Smooth muscle cell of the brain vasculature (primary cell): ENCODE results near the gene ZNF729.
"Not testable (repeated sequence)": the region's sequence is repeated elsewhere in the genome, so short reads cannot be mapped to it uniquely, and the experiment has no call there.

Experiments
- DNase-seq: peaks from one replicate; pipeline ENCODE4 v3.0.0-alpha.2; 2012; ENCODE audit warnings: low read depth, low spot score

Gene ZNF729

DNA sequence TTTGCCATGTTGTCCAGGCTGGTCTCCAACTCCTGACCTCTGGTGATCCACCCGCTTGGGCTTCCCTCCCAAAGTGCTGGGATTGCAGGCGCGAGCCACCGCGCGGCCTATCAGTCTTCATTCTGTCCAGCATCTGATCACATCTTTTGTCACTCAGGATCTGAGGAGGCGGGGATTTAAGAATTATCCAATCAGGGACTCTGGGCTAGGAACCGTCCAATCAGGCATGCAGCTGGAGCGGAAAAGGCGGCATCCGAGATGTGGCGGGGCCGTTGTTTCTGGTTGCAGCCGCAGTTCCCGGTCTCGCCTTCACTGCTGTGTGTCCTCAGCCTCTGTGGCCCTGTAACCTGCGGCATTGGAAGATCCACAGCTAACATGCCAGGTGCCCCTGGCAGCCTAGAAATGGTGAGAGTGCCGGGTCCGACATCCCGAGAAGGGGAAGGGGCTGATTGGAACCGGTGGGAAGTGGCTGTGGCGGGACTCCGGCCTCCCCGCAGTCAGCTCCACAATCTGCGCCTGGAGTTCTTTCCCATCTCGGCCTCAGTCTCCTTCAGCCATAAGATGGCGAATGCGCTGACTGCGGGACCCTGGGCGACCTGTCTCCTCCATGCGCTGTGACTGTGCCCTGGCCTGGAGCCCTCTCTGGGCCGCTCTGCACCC lies at the start of gene ZNF729:
ZNF729 (plus strand) TSS at position 291 of the 660 bp plus-strand sequence; CDS start at position 376, 85 bp downstream.
- DNase-seq: no peak

GRCh38 chr19:22256856-22257255 lies 29.4 kb upstream of the ZNF729 start:
- no peak for DNase-seq

DNA sequence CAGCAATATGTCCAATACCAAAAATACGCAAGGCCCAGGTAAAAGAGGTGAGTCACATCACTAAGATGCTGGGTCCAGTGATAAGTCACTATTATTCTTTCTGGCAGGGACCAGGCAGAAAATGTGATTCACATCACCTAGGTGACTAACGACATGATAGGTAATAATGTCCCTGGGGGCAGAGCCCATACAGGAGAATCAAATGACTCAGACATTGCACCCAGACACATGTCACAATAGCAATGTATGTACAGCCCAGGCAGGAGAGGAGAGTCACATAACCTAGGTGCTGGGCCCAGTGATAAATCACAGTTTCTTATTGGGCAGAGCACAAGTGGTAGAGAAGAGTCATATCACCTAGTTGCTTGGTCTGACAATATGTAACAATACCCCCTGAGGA lies 28.9 kb upstream of the ZNF729 start:
- DNase-seq: no peak

GRCh38 chr19:22257916-22258315 lies 28.3 kb upstream of the ZNF729 start:
- DNase-seq: no peak

DNA sequence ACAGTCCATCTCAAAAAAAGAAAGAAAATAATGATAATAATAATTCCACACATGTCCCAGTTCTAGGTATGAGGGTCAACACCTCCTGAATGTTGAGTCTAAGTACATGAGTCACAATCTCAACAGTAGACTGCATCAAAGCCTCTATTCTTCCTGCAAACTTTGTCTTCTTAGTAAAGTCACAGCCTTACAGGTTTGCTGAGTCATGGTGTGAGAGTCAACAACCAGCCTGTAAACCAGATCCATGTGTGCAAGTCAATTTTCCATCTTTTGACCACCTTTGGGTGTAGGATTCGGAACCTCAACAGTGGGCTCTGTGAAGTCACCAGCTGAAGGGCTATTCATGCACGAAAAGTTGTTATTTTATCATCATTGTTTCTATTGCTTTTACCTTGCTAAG lies 25.7 kb upstream of the ZNF729 start:
- DNase-seq: no peak

DNA sequence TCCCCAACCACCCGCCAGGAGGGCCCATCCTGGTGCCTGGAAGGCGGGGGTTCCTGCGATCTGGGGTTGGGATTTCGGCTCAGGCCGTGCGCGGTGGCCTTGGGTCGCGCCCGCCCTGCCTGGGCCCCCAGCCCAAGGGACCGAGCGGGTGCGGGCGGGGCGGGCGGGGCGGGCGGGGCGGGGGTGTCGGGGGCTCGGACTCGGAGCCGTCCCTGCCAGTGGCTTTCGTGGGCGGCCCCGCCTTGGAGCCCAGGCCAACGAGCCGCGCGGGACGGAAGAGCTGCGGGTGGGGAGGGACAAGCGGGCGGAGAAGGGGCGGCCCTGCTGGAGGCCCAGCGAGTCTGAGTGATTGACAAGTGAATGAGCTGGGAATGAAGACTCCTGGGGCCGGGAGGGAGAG lies 24.6 kb upstream of the ZNF729 start:
- DNase-seq: no peak

DNA sequence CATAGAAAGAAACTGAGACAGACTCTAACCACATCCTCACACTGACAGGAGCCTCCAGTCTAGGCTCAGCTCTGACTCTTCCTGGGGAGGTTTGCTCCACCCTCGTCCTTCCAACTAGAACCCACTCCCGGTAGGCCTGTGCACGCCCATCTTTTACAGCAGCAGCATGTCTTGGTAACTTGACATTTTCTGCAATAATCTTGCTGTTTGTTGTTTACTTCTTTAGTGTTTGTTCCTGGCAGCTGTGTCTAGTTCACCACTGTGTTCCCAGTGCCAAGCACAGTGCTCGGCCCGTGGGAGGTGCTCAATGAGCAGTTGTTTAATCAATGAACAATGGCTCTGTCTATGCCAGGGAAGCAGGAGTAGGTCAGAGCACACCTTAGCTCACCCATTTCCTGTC lies 23.1 kb upstream of the ZNF729 start:
- DNase-seq: no peak

DNA sequence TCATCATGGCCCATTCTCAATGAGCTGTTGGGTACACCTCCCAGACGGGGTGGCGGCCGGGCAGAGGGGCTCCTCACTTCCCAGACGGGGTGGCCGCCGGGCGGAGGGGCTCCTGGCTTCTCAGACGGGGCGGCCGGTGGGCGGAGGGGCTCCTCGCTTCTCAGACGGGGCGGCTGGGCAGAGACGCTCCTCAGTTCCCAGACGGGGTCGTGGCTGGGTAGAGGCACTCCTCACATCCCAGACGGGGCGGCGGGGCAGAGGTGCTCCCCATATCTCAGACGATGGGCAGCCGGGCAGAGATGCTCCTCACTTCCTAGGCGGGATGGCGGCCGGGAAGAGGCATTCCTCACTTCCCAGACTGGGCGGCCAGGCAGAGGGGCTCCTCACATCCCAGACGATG lies 35.3 kb downstream of the ZNF729 start:
- not testable (repeated sequence) for DNase-seq

DNA sequence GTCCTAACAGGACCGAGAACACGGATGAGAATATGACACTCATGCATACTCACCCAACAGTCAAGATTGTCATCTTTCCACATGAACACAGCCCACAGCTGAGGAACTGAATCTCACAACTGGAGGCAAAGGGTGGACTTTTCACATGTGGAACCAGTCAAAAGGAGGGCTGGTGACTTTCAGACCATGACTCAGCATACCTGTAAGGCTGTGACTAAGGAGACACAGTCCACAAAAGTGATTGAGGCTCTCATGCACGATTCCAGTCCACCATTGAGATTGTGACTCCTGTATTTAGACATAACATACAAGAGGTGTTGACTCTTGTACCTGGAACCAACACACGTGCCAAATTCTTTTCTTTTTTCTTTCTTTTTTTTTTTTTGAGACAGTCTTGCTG lies 40.0 kb downstream of the ZNF729 start:
- DNase-seq: no peak

- DNase-seq: no peak
Observed at GRCh38 chr19:22327321-22327720, 41.1 kb downstream of the ZNF729 start.

- no peak for DNase-seq
Observed at GRCh38 chr19:22331521-22331920, 45.3 kb downstream of the ZNF729 start.

GRCh38 chr19:22332924-22333323 lies 46.7 kb downstream of the ZNF729 start:
- no peak for DNase-seq

DNA sequence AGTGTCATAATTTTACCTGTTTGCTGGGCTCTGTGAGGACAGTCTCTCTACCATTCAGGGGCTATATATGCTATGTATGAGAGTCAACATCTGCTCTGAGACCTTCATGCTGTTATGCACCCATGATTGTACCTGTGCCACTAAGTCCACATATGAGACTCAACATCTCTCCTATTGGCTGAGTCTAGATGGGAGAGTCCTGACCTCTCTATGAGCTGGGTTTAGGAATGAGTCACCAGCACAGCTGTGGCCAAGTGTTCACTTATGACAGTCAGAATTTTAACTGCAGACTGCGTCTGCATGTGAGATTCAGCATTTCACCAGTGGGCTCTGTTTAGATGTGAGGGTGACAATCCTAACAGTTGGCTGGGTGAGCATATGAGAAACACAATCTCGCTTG lies 49.5 kb downstream of the ZNF729 start:
- DNase-seq: no peak

- no peak for DNase-seq
Observed at GRCh38 chr19:22354665-22355064, 68.4 kb downstream of the ZNF729 start.
